Activated CD4-positive, alpha-beta T cell treated with anti-CD3 and anti-CD28 coated beads, Interleukin-2, amount 10 ng/mL, durations not matched to agents 24 days and 14 days (primary cell): ENCODE data around the gene MUCL3. TPM values are rescaled to one million over a fixed set of nuclear protein-coding genes. Genes with fewer than 3 reads are reported as not detected.
"Not testable (repeated sequence)": the region's sequence is repeated elsewhere in the genome, so short reads cannot be mapped to it uniquely, and the experiment has no call there.

Experiments
- DNase-seq: peaks from one replicate; pipeline ENCODE4 v3.0.0; 2022
- H3K27ac Mint-ChIP-seq: one replicate; pipeline ENCODE4 v1.8.0; 2022; ENCODE audit warnings: mild to moderate bottlenecking, mixed read lengths
- H3K27me3 Mint-ChIP-seq: one replicate; pipeline ENCODE4 v1.8.0; 2022; ENCODE audit warnings: mixed read lengths
- H3K36me3 Mint-ChIP-seq: one replicate; pipeline ENCODE4 v1.8.0; 2022; ENCODE audit warnings: low read depth, mild to moderate bottlenecking, mixed read lengths
- H3K4me1 Mint-ChIP-seq: one replicate; pipeline ENCODE4 v1.8.0; 2021; ENCODE audit warnings: mixed read lengths
- H3K4me3 Mint-ChIP-seq: one replicate; pipeline ENCODE4 v1.8.0; 2022; ENCODE audit warnings: mild to moderate bottlenecking, moderate library complexity, mixed read lengths
- H3K9me3 Mint-ChIP-seq: one replicate; pipeline ENCODE4 v1.8.0; 2021; ENCODE audit warnings: mixed read lengths
- intact Hi-C: fragments of 100-400 bp; cut with micrococcal nuclease; formaldehyde crosslinking; loops from one replicate; pipeline ENCODE4 v1.15.1; 2023
- total RNA-seq: library from RNA; stranded (reverse); gene quantifications from 2 replicates; pipeline ENCODE4 v1.2.3, GENCODE V29; 2022

The MUCL3 gene
- total RNA-seq, 1 donor from 2014 or later: not detected

- intact Hi-C loops: no loop called here
- Mint-ChIP-seq H3K4me3 (no peak overlapping the region), H3K27ac (no peak overlapping the region), H3K9me3 (no peaks in the 10 kb centered on the region), H3K27me3 (peaks cover 9% of the 10 kb centered on the region), H3K36me3 (no peaks in the 10 kb centered on the region), H3K4me1 (peaks cover 18% of the 10 kb centered on the region)
- no peak for DNase-seq
These were observed 46.5 kb downstream of the MUCL3 start for GRCh38 chr6:30987304-30987703.

GRCh38 chr6:30988209-30988825 lies 47.5 kb downstream of the MUCL3 start:
- DNase-seq: no peak
- Mint-ChIP-seq H3K4me1 (peaks cover 16% of the 10 kb centered on the region), H3K9me3 (no peaks in the 10 kb centered on the region), H3K27me3 (peaks cover 4% of the 10 kb centered on the region), H3K4me3 (no peak overlapping the region), H3K36me3 (no peaks in the 10 kb centered on the region), H3K27ac (no peak overlapping the region)
- intact Hi-C loops: no loop called here

- Mint-ChIP-seq H3K27me3 (no peaks in the 10 kb centered on the region), H3K4me1 (peaks cover 13% of the 10 kb centered on the region), H3K4me3 (peak overlapping the region; percentile 72), H3K9me3 (no peaks in the 10 kb centered on the region), H3K27ac (peak overlapping the region; percentile 52), H3K36me3 (no peaks in the 10 kb centered on the region)
- intact Hi-C loops: no loop called here
- DNase-seq: peak; percentile 82
These were observed 49.8 kb downstream of the MUCL3 start for GRCh38 chr6:30990422-30991086.

GRCh38 chr6:30991891-30992290 lies 51.1 kb downstream of the MUCL3 start:
- Mint-ChIP-seq H3K4me3 (no peak overlapping the region), H3K36me3 (no peaks in the 10 kb centered on the region), H3K4me1 (peaks cover 13% of the 10 kb centered on the region), H3K9me3 (no peaks in the 10 kb centered on the region), H3K27ac (no peak overlapping the region), H3K27me3 (no peaks in the 10 kb centered on the region)
- intact Hi-C loops: no loop called here
- no peak for DNase-seq

DNA sequence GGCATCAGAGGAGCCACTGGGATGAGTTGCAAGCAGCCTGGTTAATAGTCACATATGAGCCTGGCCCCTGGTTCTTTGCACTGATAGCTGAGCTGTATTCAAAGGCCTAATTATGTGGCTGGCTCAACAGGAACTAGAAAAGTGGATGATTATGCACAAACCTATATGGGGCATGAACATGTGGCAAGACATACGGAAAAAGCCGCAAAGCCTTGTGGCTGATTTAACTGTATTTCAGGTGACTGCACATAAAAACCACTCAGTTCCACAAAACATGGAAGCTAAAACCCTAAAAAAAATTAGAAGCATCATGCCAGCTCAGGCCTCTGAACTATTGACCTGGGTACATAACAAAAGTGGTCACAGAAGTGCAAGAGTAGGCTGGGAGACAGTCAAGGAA lies 56.5 kb downstream of the MUCL3 start:
- intact Hi-C loops: no loop called here
- Mint-ChIP-seq H3K27me3 (no peaks in the 10 kb centered on the region), H3K27ac (no peak overlapping the region), H3K4me1 (peaks cover 2% of the 10 kb centered on the region), H3K4me3 (no peak overlapping the region), H3K9me3 (no peaks in the 10 kb centered on the region), H3K36me3 (no peaks in the 10 kb centered on the region)
- DNase-seq: no peak

GRCh38 chr6:30998785-30999184 lies 58.0 kb downstream of the MUCL3 start:
- intact Hi-C loops: no loop called here
- H3K27ac Mint-ChIP-seq: no peak overlapping the region
- no peak overlapping the region for H3K4me3 Mint-ChIP-seq
- H3K9me3 Mint-ChIP-seq: no peaks in the 10 kb centered on the region
- peaks cover 2% of the 10 kb centered on the region for H3K4me1 Mint-ChIP-seq
- H3K36me3 Mint-ChIP-seq: no peaks in the 10 kb centered on the region
- H3K27me3 Mint-ChIP-seq: no peaks in the 10 kb centered on the region
- no peak for DNase-seq

- DNase-seq, H3K27me3 Mint-ChIP-seq, H3K9me3 Mint-ChIP-seq, intact Hi-C loops, H3K4me3 Mint-ChIP-seq, H3K36me3 Mint-ChIP-seq, H3K4me1 Mint-ChIP-seq, H3K27ac Mint-ChIP-seq: not testable (repeated sequence)
These were observed 59.5 kb downstream of the MUCL3 start for GRCh38 chr6:31000067-31000860.

DNA sequence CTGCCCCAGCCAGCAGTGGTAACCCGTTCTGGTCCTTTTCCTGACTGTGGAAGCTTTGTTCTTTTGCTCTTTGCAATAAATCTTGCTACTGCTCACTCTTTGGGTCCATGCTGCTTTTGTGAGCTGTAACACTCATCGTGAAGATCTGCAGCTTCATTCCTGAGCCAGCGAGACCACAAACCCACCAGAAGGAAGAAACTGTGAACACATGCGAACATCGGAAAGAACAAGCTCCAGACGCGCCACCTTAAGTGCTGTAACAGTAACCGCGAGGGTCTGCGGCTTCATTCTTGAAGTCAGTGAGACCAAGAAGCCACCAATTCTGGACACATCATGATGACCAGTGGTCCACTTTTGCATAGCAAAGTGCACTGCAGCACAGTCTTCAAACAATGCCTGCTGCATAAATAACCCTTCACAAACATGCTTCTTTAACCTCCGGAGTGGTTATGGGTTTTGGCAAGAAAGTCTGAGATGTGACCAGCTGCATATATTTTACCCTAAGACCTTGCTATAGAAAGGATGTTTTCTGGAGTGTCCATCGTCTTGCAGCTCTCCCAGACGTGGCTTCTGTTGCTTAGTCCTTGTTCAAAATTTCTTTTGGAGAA lies 60.6 kb downstream of the MUCL3 start:
- peaks cover 9% of the 10 kb centered on the region for H3K4me1 Mint-ChIP-seq
- H3K27ac Mint-ChIP-seq: peak overlapping the region; percentile 48
- no peaks in the 10 kb centered on the region for H3K27me3 Mint-ChIP-seq
- no peak for DNase-seq
- intact Hi-C loops: no loop called here
- H3K9me3 Mint-ChIP-seq: no peaks in the 10 kb centered on the region
- no peaks in the 10 kb centered on the region for H3K36me3 Mint-ChIP-seq
- no peak overlapping the region for H3K4me3 Mint-ChIP-seq

DNA sequence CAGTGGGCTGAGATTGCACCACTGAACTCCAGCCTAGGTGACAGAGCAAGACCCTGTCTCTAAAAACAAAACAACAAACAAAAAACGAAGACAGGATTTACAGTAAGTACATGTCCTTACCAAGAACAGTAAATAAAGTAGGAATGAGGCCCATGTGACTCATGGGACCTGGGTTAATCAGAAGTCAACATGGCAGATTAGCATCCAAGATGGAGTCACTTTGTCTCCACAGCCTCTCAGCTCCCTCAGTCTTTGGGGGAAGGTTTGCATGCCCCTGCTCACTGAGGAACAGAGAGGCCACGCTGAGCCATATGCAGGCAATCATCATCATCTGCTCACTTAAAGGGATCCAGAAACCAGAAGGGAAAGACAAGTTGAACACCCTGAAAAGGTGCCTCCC lies 61.7 kb downstream of the MUCL3 start:
- no peaks in the 10 kb centered on the region for H3K36me3 Mint-ChIP-seq
- H3K27ac Mint-ChIP-seq: no peak overlapping the region
- H3K27me3 Mint-ChIP-seq: peaks cover 5% of the 10 kb centered on the region
- H3K9me3 Mint-ChIP-seq: no peaks in the 10 kb centered on the region
- H3K4me1 Mint-ChIP-seq: peaks cover 9% of the 10 kb centered on the region
- intact Hi-C loops: no loop called here
- no peak for DNase-seq
- no peak overlapping the region for H3K4me3 Mint-ChIP-seq

Other genes starting within 250 kb of the MUCL3 start
- 20.2 and 20.5 TPM in 2 replicates for gene NRM, start 250.0 kb upstream of the MUCL3 start, total RNA-seq
- gene MDC1, start 223.7 kb upstream of the MUCL3 start, total RNA-seq: 93.9 and 97.2 TPM in 2 replicates
- 1,084 and 1,089 TPM in 2 replicates for gene TUBB, start 220.6 kb upstream of the MUCL3 start, total RNA-seq
- 239 and 260 TPM in 2 replicates for gene FLOT1, start 198.3 kb upstream of the MUCL3 start, total RNA-seq
- 512 and 516 TPM in 2 replicates for gene IER3, start 196.4 kb upstream of the MUCL3 start, total RNA-seq
- gene DDR1, start 56.5 kb upstream of the MUCL3 start, total RNA-seq: 18.8 and 22.9 TPM in 2 replicates
- 58.7 and 60.3 TPM in 2 replicates for gene GTF2H4, start 32.8 kb upstream of the MUCL3 start, total RNA-seq
- 74.8 and 84.2 TPM in 2 replicates for gene VARS2, start 26.7 kb upstream of the MUCL3 start, total RNA-seq
- not detected in 2 replicates for gene SFTA2, start 8.8 kb upstream of the MUCL3 start, total RNA-seq
- gene MUC21, start 42.7 kb downstream of the MUCL3 start, total RNA-seq: not detected in 2 replicates
- gene MUC22, start 69.5 kb downstream of the MUCL3 start, total RNA-seq: not detected in 2 replicates
- gene C6orf15, start 171.6 kb downstream of the MUCL3 start, total RNA-seq: not detected in 2 replicates
- gene PSORS1C1, start 173.8 kb downstream of the MUCL3 start, total RNA-seq: not detected in 2 replicates
- gene CDSN, start 179.5 kb downstream of the MUCL3 start, total RNA-seq: not detected in 2 replicates
- not detected in 2 replicates for gene PSORS1C2, start 198.1 kb downstream of the MUCL3 start, total RNA-seq
- 51.5 and 52.7 TPM in 2 replicates for gene CCHCR1, start 216.8 kb downstream of the MUCL3 start, total RNA-seq
- 79.5 and 82.6 TPM in 2 replicates for gene TCF19, start 217.6 kb downstream of the MUCL3 start, total RNA-seq
- not detected in 2 replicates for gene POU5F1, start 229.7 kb downstream of the MUCL3 start, total RNA-seq